Heart left ventricle (tissue), 16 donors: Measurements from ENCODE around the gene CLMP. TPM values are rescaled to one million over a fixed set of nuclear protein-coding genes. Genes with fewer than 3 reads are reported as not detected.

Experiments used
- ATAC-seq, 4 donors: fragments of 200-7000 bp; cut with Tn5 transposase; one replicate each; pipeline ENCODE4 v1.9.1; 2020 to 2022; ENCODE audit warnings: moderate library complexity in 4 of 4, mild to moderate bottlenecking in 3 of 4, moderate number of reproducible peaks in 1 of 4
- DNase-seq, 5 donors: peaks; one replicate each; pipeline ENCODE4 v3.0.0-alpha.2; 2020
- H3K27ac ChIP-seq, 12 donors: fragments of 200-600 bp; sonication (generic) in 4 of 12; one replicate each; pipeline versions ENCODE4 v1.5.0 to v1.8.0; 2016 to 2022; ENCODE audit warnings: mild to moderate bottlenecking in 2 of 12
- H3K27me3 ChIP-seq, 9 donors: fragments of 200-600 bp; sonication (generic) in 2 of 9; one replicate each; pipeline versions ENCODE4 v1.5.1 to v1.8.0; 2016 to 2022; ENCODE audit warnings: mild to moderate bottlenecking in 3 of 9
- H3K36me3 ChIP-seq, 9 donors: fragments of 200-600 bp; sonication (generic) in 2 of 9; one replicate each; pipeline versions ENCODE4 v1.5.0 to v1.8.0; 2018 to 2022; ENCODE audit warnings: mild to moderate bottlenecking in 2 of 9
- H3K4me1 ChIP-seq, 12 donors: fragments of 200-600 bp; sonication (generic) in 4 of 12; one replicate each; pipeline versions ENCODE4 v1.5.0 to v1.8.0; 2016 to 2022; ENCODE audit warnings: mild to moderate bottlenecking in 3 of 12
- H3K4me3 ChIP-seq, 12 donors: fragments of 200-600 bp; sonication (generic) in 4 of 12; one replicate each; pipeline versions ENCODE4 v1.5.0 to v1.8.0; 2017 to 2022; ENCODE audit warnings: mild to moderate bottlenecking in 9 of 12, moderate library complexity in 4 of 12
- H3K9me3 ChIP-seq, 12 donors: fragments of 200-600 bp; sonication (generic) in 4 of 12; one replicate each; pipeline versions ENCODE4 v1.5.0 to v1.8.0; 2016 to 2022; ENCODE audit warnings: mild to moderate bottlenecking in 1 of 12
- CTCF ChIP-seq, 12 donors: fragments of 200-600 bp; sonication (generic) in 4 of 12; IDR thresholded peaks; one replicate each; pipeline versions ENCODE4 v1.5.0 to v1.8.0; 2018 to 2022; ENCODE audit warnings: antibody characterized with exemption in 12 of 12, mild to moderate bottlenecking in 5 of 12
- POLR2A ChIP-seq, 2 donors: fragments of 450-650 bp; IDR thresholded peaks; one replicate each; pipeline ENCODE4 v1.6.1; 2017; ENCODE audit warnings: antibody characterized with exemption in 2 of 2, mild to moderate bottlenecking in 2 of 2, moderate library complexity in 2 of 2
- WGBS, 4 donors: extraction: QIAGEN DNeasy Blood & Tissue Kit in 2 of 4; methylation state at CpG; one replicate each; pipeline versions ENCODE4 v1.1.5 to v1.1.7; 2013 to 2018; 5-methylcytosine and 5-hydroxymethylcytosine counted together
- intact Hi-C, 10 donors: fragments of 100-400 bp; cut with DNase I; formaldehyde crosslinking; loops; one replicate each; pipeline versions ENCODE4 v1.11.1 to v1.14.2; 2022
- polyA plus RNA-seq, 2 donors: library from polyadenylated mRNA; stranded (reverse); fragments of 200-250 nt; gene quantifications; one replicate each; pipeline ENCODE4 v1.2.3, GENCODE V29; 2013
- total RNA-seq, 9 donors: library from RNA; depleted of rRNA in 2 of 9; stranded (reverse); fragments of >200 nt in 2 of 9; fragmentation: NEBNext Ultra II Directional in 3 of 9; extraction: Animal tissue kit (Norgen Biotek cat#: 25700) in 3 of 9; gene quantifications; one replicate each; pipeline versions ENCODE4 v1.1.0 to v1.2.4, GENCODE V29; 2016 to 2023
- donor health status: ischemic (EF 13 %, LVEDD 7.1; RV severe dilation, severe dysfunction).
- donor health status: healthy with polysubstance abuse.
- donor health status: DM: no; HTN: yes; CAD: no.
- donor health status: DM: no; HTN: no; CAD: no.
- donor health status: ischemic (EF 25% LVEDD 6.9; RV normal size, moderate dysfunction).
- donor health status: ischemic (EF 25% LVEDD 5.7; RV mildly dilated, moderate dysfunction).
- donor health status: healthy.
- donor health status: DM: yes; HTN: yes; CAD: no.
- donor health status: ischemic (EF 35%, LVEDD 5.7; RV mildly dilated, moderate dysfunction).
- donor health status: nonischemic (EF 11% LVEDD 7.7; RV severe dilation, severe dysfunction).
- donor health status: DM: yes; HTN: yes; CAD: no.
- donor health status: PGD.
- donor health status: ischemic (EF 29% LVEDD 5.4; RV normal size, mild dysfunction).
- donor health status: nonischemic (EF 23%, LVEDD 6.1; RV moderate dilation, normal function).

CLMP gene
- total and polyA plus RNA-seq, 11 donors: 1.9 to 18.4 (median 5.8) TPM

GRCh38 chr11:123169821-123170220 is 25.2 kb downstream of the CLMP start:
- intact Hi-C loops: no loop called here
- peaks cover 0 to 7% (median 0%) of the 10 kb centered on the region in 9 donors for H3K27me3 ChIP-seq
- TF ChIP-seq POLR2A (IDR thresholded peaks at IDR 0.05) (no peak), CTCF (IDR thresholded peaks at IDR 0.05) (no peak)
- H3K27ac ChIP-seq: peak overlapping the region in 1 of 12 donors; percentile 17
- H3K36me3 ChIP-seq: no peaks in the 10 kb centered on the region
- DNase-seq: no peak
- H3K4me3 ChIP-seq: no peak overlapping the region
- H3K4me1 ChIP-seq: peaks cover 0 to 19% (median 4%) of the 10 kb centered on the region in 12 donors
- 89 to 96% (median 95%) methylated on average over 3 of the region's 3 CpGs for WGBS, 4 donors
- ATAC-seq: no peak
- no peaks in the 10 kb centered on the region for H3K9me3 ChIP-seq

GRCh38 chr11:123168955-123169484 is 26.0 kb downstream of the CLMP start:
- H3K4me3 ChIP-seq: no peak overlapping the region
- ATAC-seq: no peak
- H3K9me3 ChIP-seq: no peaks in the 10 kb centered on the region
- no peaks in the 10 kb centered on the region for H3K36me3 ChIP-seq
- TF ChIP-seq POLR2A (IDR thresholded peaks at IDR 0.05): no peak
- no peak for TF ChIP-seq CTCF (IDR thresholded peaks at IDR 0.05)
- peak overlapping the region in 1 of 12 donors; percentile 17 for H3K27ac ChIP-seq
- 73 to 83% (median 77%) methylated on average over 3 of the region's 3 CpGs for WGBS, 4 donors
- intact Hi-C loops: no loop called here
- H3K4me1 ChIP-seq: peaks cover 0 to 12% (median 0%) of the 10 kb centered on the region in 12 donors
- no peak for DNase-seq
- H3K27me3 ChIP-seq: peaks cover 0 to 7% (median 0%) of the 10 kb centered on the region in 9 donors

DNA sequence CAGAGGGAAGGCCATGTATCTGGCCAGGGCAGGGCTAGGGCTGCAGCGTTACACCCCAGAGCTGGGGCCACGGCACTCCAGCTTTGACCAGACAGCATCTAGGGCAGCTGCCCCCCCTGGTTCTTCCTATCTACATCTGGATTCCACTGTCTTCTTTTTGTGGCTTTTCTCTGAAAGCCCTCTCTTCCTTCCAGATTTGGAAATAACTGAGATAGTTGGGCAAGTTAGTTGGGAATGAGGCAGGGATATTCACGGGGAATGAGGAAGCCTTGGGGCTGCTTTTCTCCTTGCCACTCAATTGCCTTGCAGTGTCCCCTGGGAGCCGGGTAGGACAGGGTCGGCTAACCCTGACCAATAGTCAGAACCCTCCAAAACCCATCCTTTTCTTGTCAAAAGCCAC is 26.8 kb downstream of the CLMP start:
- H3K9me3 ChIP-seq: no peaks in the 10 kb centered on the region
- H3K4me1 ChIP-seq: peaks cover 0 to 12% (median 0%) of the 10 kb centered on the region in 12 donors
- ATAC-seq: no peak
- 82 to 92% (median 84%) methylated on average over 5 of the region's 5 CpGs for WGBS, 4 donors
- H3K27me3 ChIP-seq: peaks cover 0 to 7% (median 0%) of the 10 kb centered on the region in 9 donors
- DNase-seq: no peak
- no peaks in the 10 kb centered on the region for H3K36me3 ChIP-seq
- intact Hi-C loops: no loop called here
- peak overlapping the region in 1 of 12 donors; percentile 64 for H3K27ac ChIP-seq
- H3K4me3 ChIP-seq: no peak overlapping the region
- TF ChIP-seq CTCF (IDR thresholded peaks at IDR 0.05) (no peak), POLR2A (IDR thresholded peaks at IDR 0.05) (no peak)

DNA sequence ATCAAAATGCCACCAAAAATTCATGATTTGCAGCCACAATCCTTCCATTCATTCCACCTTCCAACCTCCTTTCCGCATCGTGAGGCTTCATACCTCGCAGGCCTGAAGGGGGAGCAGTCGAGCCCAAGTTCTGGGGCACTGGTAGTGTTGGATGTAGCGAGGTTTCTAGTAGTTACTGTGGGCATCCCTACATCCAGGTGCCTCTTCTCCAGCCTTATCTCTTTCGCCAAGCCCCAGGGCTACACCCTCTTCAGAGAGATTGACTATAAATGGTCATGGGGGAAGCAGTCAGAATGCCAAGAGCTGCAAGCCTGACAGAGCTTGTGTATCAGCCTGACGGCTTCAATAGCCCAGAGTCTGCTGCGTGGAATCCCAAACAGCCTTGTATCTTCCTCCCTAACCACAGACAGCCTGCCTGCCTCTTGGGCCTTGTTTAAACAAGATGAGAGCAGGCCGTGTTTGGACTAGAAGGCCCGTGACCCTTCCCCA is 28.9 kb downstream of the CLMP start:
- no peak for DNase-seq
- Histone ChIP-seq H3K4me1 (peaks cover 0 to 8% (median 0%) of the 10 kb centered on the region in 12 donors), H3K27me3 (peaks cover 0 to 7% (median 0%) of the 10 kb centered on the region in 9 donors), H3K4me3 (no peak overlapping the region), H3K9me3 (no peaks in the 10 kb centered on the region), H3K27ac (peak overlapping the region in 1 of 12 donors; percentile 69), H3K36me3 (no peaks in the 10 kb centered on the region)
- intact Hi-C loops: no loop called here
- no peak for TF ChIP-seq POLR2A (IDR thresholded peaks at IDR 0.05)
- peak in 11 of 12 donors; percentile 12 to 58 (median 42) for TF ChIP-seq CTCF (IDR thresholded peaks at IDR 0.05)
- 36 to 45% (median 43%) methylated on average over 10 of the region's 10 CpGs for WGBS, 4 donors
- ATAC-seq: peak in 3 of 4 donors; percentile 41 to 65 (median 57)
